HepG2 (cell line): ENCODE measurements around the gene GAL3ST2. TPM values are rescaled to one million over a fixed set of nuclear protein-coding genes. Genes with fewer than 3 reads are reported as not detected.

ENCODE experiments used
- CBX1 ChIP-seq: IDR thresholded peaks from one replicate; pipeline ENCODE4 v1.6.1; 2016; ENCODE audit warnings: antibody characterized with exemption, low read depth
- CREB1 ChIP-seq, 2 experiments: fragments of 450-650 bp in 1 of 2; IDR thresholded peaks; 2 replicates each; pipeline ENCODE4 v1.6.1; 2016 to 2017; ENCODE audit warnings: control low read depth in 1 of 2, mild to moderate bottlenecking in 1 of 2, missing compliant biosample characterization in 1 of 2, missing genetic modification characterization in 1 of 2
- GLI4 ChIP-seq: sonication (generic); formaldehyde crosslinking; IDR thresholded peaks from 2 replicates; pipeline ENCODE4 v1.5.1; 2020; ENCODE audit warnings: missing genetic modification reagents, mild to moderate bottlenecking, moderate library complexity, borderline replicate concordance
- KLF12 ChIP-seq: sonication (generic); formaldehyde crosslinking; IDR thresholded peaks from 2 replicates; pipeline ENCODE4 v1.4.0; 2020; ENCODE audit warnings: missing genetic modification reagents, borderline replicate concordance
- KLF9 ChIP-seq: IDR thresholded peaks from 2 replicates; pipeline ENCODE4 v1.6.1; 2016; ENCODE audit warnings: low read depth
- MAF1 ChIP-seq: sonication (generic); formaldehyde crosslinking; IDR thresholded peaks from 2 replicates; pipeline ENCODE4 v1.5.0; 2020; ENCODE audit warnings: missing genetic modification reagents, borderline replicate concordance
- MAFG ChIP-seq: sonication (generic); formaldehyde crosslinking; IDR thresholded peaks from 2 replicates; pipeline ENCODE4 v1.5.1; 2020; ENCODE audit warnings: mild to moderate bottlenecking, missing genetic modification reagents
- REPIN1 ChIP-seq: sonication (generic); formaldehyde crosslinking; IDR thresholded peaks from 2 replicates; pipeline ENCODE4 v1.8.0; 2022; ENCODE audit warnings: missing genetic modification reagents, low read depth, mild to moderate bottlenecking, borderline replicate concordance
- XRCC5 ChIP-seq: fragments of 200-400 bp; formaldehyde crosslinking; optimal IDR thresholded peaks from 2 replicates; pipeline ENCODE3; 2017; ENCODE audit warnings: mild to moderate bottlenecking, low read length
- YEATS2 ChIP-seq: sonication (generic); formaldehyde crosslinking; IDR thresholded peaks from 2 replicates; pipeline ENCODE4 v1.4.0; 2020; ENCODE audit warnings: missing genetic modification reagents, borderline replicate concordance
- ZBTB7B ChIP-seq: sonication (generic); formaldehyde crosslinking; IDR thresholded peaks from 2 replicates; pipeline ENCODE4 v1.4.0; 2020; ENCODE audit warnings: missing genetic modification reagents
- ZGPAT ChIP-seq: IDR thresholded peaks from 2 replicates; pipeline ENCODE4 v1.6.1; 2016; ENCODE audit warnings: mild to moderate bottlenecking
- ZNF143 ChIP-seq: sonication (generic); formaldehyde crosslinking; IDR thresholded peaks from 2 replicates; pipeline ENCODE4 v1.4.0; 2020; ENCODE audit warnings: missing genetic modification reagents
- ZNF235 ChIP-seq: sonication (generic); formaldehyde crosslinking; IDR thresholded peaks from 2 replicates; pipeline ENCODE4 v1.8.1; 2023; ENCODE audit warnings: mild to moderate bottlenecking, missing genetic modification reagents, borderline replicate concordance
- ZNF33A ChIP-seq: sonication (generic); formaldehyde crosslinking; IDR thresholded peaks from 2 replicates; pipeline ENCODE4 v1.5.1; 2020; ENCODE audit warnings: missing genetic modification reagents, mild to moderate bottlenecking, moderate library complexity, borderline replicate concordance
- ZSCAN12 ChIP-seq: sonication (generic); formaldehyde crosslinking; IDR thresholded peaks from 2 replicates; pipeline ENCODE4 v1.9.0; 2021; ENCODE audit warnings: mild to moderate bottlenecking, missing genetic modification reagents
- polyA plus RNA-seq, 8 experiments: library from polyadenylated mRNA; depleted of rRNA in 3 of 8; stranded (reverse) in 7 of 8; unstranded in 1 of 8; fragments of >200 nt; fragmentation: Illumina TruSeq in 4 of 8; extraction: Trizol in 4 of 8; gene quantifications; 2 replicates each; pipeline versions ENCODE4 v1.2.1 to v1.2.3, GENCODE V29; 2011 to 2016; ENCODE audit warnings: low read depth in 4 of 8, missing spikeins in 1 of 8, mixed read lengths in 1 of 8; ENCODE audit not compliant: insufficient read depth in 1 of 8
- total RNA-seq, 5 experiments: library from RNA; depleted of rRNA; stranded (reverse); fragments of >200 nt; fragmentation: Illumina TruSeq; extraction: Trizol; gene quantifications; 2 replicates each; pipeline ENCODE4 v1.2.3, GENCODE V29; 2016; ENCODE audit warnings: low read depth in 1 of 5
- TF ChIP-seq, protein P1 (sequence below): sonication (generic); formaldehyde crosslinking; IDR thresholded peaks from 2 replicates; pipeline ENCODE4 v1.4.0; 2020; ENCODE audit warnings: mild to moderate bottlenecking, missing genetic modification reagents
- TF ChIP-seq, protein P2 (sequence below): sonication (generic); formaldehyde crosslinking; IDR thresholded peaks from 2 replicates; pipeline ENCODE4 v1.8.0; 2023; ENCODE audit warnings: mild to moderate bottlenecking, missing genetic modification reagents

Gene GAL3ST2
- total and polyA plus RNA-seq, 2 of the 13 experiments (the other 11 are each of a cell fraction or from before 2014, with no cell fraction given): 0.17 to 0.20 TPM

GRCh38 chr2:241774419-241775222, 2.0 kb upstream of the GAL3ST2 start (continued):
- TF ChIP-seq, protein P1, sequence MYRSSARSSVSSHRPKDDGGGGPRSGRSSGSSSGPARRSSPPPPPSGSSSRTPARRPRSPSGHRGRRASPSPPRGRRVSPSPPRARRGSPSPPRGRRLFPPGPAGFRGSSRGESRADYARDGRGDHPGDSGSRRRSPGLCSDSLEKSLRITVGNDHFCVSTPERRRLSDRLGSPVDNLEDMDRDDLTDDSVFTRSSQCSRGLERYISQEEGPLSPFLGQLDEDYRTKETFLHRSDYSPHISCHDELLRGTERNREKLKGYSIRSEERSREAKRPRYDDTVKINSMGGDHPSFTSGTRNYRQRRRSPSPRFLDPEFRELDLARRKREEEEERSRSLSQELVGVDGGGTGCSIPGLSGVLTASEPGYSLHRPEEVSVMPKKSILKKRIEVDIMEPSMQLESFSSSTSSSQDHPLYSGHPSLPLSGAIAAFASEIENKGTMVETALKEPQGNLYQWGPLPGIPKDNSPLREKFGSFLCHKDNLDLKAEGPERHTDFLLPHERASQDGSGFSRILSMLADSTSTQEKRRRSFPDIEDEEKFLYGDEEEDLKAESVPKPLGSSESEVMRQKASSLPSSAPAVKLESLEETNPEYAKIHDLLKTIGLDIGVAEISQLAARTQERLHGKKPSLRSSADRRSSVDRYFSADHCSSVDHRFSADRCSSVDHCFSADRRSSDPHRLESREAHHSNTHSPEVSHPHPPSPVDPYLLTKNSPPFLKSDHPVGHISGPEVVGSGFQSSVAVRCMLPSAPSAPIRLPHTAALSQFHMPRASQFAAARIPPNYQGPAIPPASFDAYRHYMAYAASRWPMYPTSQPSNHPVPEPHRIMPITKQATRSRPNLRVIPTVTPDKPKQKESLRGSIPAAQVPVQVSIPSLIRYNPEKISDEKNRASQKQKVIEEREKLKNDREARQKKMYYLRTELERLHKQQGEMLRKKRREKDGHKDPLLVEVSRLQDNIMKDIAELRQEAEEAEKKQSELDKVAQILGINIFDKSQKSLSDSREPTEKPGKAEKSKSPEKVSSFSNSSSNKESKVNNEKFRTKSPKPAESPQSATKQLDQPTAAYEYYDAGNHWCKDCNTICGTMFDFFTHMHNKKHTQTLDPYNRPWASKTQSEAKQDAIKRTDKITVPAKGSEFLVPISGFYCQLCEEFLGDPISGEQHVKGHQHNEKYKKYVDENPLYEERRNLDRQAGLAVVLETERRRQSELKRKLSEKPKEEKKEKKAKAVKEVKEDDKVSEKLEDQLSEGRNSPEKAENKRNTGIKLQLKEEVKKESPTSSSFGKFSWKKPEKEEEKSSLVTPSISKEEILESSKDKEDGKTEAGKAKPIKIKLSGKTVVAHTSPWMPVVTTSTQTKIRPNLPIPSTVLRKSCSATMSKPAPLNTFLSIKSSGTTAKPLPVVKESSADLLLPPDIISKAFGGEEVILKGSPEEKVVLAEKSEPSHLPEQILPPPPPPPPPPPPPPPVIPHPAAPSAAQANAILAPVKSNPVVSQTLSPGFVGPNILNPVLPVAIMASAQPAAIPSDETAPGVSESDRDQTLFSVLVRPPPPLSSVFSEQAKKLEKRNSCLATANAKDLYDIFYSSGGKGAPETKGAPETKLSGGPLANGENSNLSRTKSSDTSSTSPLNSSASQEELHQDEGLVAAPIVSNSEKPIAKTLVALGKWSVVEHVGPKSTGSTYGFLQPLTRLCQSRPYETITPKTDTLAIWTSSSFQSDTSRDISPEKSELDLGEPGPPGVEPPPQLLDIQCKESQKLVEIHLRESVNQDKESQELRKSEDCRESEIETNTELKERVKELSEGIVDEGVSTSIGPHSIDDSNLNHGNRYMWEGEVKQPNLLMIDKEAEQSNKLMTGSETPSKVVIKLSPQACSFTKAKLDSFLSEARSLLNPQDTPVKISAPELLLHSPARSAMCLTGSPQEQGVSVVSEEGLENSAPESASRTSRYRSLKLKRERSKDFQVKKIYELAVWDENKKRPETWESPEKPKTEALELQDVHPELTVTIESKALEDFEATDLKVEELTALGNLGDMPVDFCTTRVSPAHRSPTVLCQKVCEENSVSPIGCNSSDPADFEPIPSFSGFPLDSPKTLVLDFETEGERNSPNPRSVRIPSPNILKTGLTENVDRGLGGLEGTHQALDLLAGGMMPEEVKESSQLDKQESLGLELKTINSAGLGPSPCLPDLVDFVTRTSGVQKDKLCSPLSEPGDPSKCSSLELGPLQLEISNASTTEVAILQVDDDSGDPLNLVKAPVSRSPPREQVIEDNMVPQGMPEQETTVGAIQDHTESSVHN (CRISPR knock-in tag): 0 out of 2 replicates have a peak, but pooled peaks have one; percentile 5
- 0 out of 2 replicates have a peak, but pooled peaks have one; percentile 32 for TF ChIP-seq ZNF33A (CRISPR knock-in tag)
- TF ChIP-seq ZNF143: 0 out of 2 replicates have a peak, but pooled peaks have one; percentile 26
- TF ChIP-seq KLF9 (CRISPR knock-in tag): peak; percentile 94; the same call in 1 of the 2 replicates
- peak; percentile 40 for TF ChIP-seq REPIN1 (CRISPR knock-in tag)
- no peak for TF ChIP-seq CREB1 (IDR thresholded peaks at IDR 0.05)
- no peak for TF ChIP-seq CREB1 (CRISPR knock-in tag; IDR thresholded peaks at IDR 0.05)
- TF ChIP-seq KLF12 (CRISPR knock-in tag): peak; percentile 80; the same call in 1 of the 2 replicates
- peak; percentile 71; the same call in 1 of the 2 replicates for TF ChIP-seq GLI4 (CRISPR knock-in tag)
- TF ChIP-seq XRCC5: peak; percentile 41
- 0 out of 2 replicates have a peak, but pooled peaks have one; percentile 33 for TF ChIP-seq MAFG (CRISPR knock-in tag)
- no peak for TF ChIP-seq CBX1
- TF ChIP-seq ZBTB7B (CRISPR knock-in tag): peak; percentile 71
- TF ChIP-seq ZNF235 (CRISPR knock-in tag): peak; percentile 78; the same call in 1 of the 2 replicates
- TF ChIP-seq, protein P2, sequence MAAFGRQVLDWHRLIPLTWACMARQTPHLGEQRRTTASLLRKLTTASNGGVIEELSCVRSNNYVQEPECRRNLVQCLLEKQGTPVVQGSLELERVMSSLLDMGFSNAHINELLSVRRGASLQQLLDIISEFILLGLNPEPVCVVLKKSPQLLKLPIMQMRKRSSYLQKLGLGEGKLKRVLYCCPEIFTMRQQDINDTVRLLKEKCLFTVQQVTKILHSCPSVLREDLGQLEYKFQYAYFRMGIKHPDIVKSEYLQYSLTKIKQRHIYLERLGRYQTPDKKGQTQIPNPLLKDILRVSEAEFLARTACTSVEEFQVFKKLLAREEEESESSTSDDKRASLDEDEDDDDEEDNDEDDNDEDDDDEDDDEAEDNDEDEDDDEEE (CRISPR knock-in tag): peak; percentile 20; the same call in 1 of the 2 replicates
- 0 out of 2 replicates have a peak, but pooled peaks have one; percentile 43 for TF ChIP-seq MAF1 (CRISPR knock-in tag)
- peak; percentile 51 for TF ChIP-seq ZGPAT (CRISPR knock-in tag)
- TF ChIP-seq ZSCAN12 (CRISPR knock-in tag): no peak
- TF ChIP-seq YEATS2 (CRISPR knock-in tag): 0 out of 2 replicates have a peak, but pooled peaks have one; percentile 15
